Tibial nerve (tissue), 3 donors: ENCODE measurements around the gene JAKMIP1.

ENCODE experiments used
- CTCF ChIP-seq, 5 experiments: fragments of 200-600 bp in 3 of 5; fragments of 450-650 bp in 2 of 5; sonication (generic) in 3 of 5; IDR thresholded peaks; one replicate each; pipeline ENCODE4 v1.5.1; 2016 to 2019; ENCODE audit warnings: antibody characterized with exemption in 5 of 5, mild to moderate bottlenecking in 3 of 5, moderate library complexity in 2 of 5
- POLR2A ChIP-seq, 2 donors: fragments of 450-650 bp; IDR thresholded peaks; one replicate each; pipeline ENCODE4 v1.6.1; 2017; ENCODE audit warnings: antibody characterized with exemption in 2 of 2, mild to moderate bottlenecking in 2 of 2, moderate library complexity in 2 of 2

GRCh38 chr4:6023731-6024130 lies 176.6 kb downstream of the JAKMIP1 start:
- TF ChIP-seq POLR2A (IDR thresholded peaks at IDR 0.05) (no peak), CTCF (IDR thresholded peaks at IDR 0.05) (no peak)
